GM12878 (cell line): ENCODE data around the gene SPATA2.

Experiments used
- BHLHE40 ChIP-seq, 2 experiments: fragments of 450-650 bp in 1 of 2; IDR thresholded peaks; 2 replicates each; pipeline ENCODE4 v1.6.1; 2011 to 2017; ENCODE audit warnings: low read depth in 2 of 2, borderline replicate concordance in 1 of 2, improper control_type of control experiment in 1 of 2, low read length in 1 of 2, mild to moderate bottlenecking in 1 of 2
- CBX3 ChIP-seq: fragments of 200-600 bp; sonication (generic); IDR thresholded peaks from 2 replicates; pipeline ENCODE4 v1.6.1; 2016; ENCODE audit warnings: low read depth, borderline replicate concordance
- CBX5 ChIP-seq: sonication (generic); IDR thresholded peaks from 2 replicates; pipeline ENCODE4 v1.6.1; 2016; ENCODE audit warnings: low read depth, moderate library complexity, mild to moderate bottlenecking, inconsistent platforms
- CEBPB ChIP-seq, 2 experiments: fragments of 150-350 bp in 1 of 2; IDR thresholded peaks; 2 replicates each; pipeline ENCODE4 v1.6.1; 2012 to 2014; ENCODE audit warnings: low read depth in 2 of 2, low read length in 2 of 2, borderline replicate concordance in 1 of 2, inconsistent platforms in 1 of 2
- CTCF ChIP-seq, 3 experiments: IDR thresholded peaks in 2 of 3; conservative IDR thresholded peaks in 1 of 3; 2 replicates each; pipeline ENCODE4 v1.5.1; 2011; ENCODE audit warnings: low read depth in 3 of 3, low read length in 3 of 3, mild to moderate bottlenecking in 3 of 3, control low read depth in 2 of 3, moderate library complexity in 2 of 3, inconsistent platforms in 1 of 3, mixed read lengths in 1 of 3; ENCODE audit not compliant: control insufficient read depth in 2 of 3, insufficient read depth in 1 of 3; ENCODE audit errors: extremely low read depth in 1 of 3
- LARP7 ChIP-seq: fragments of 450-650 bp; IDR thresholded peaks from 2 replicates; pipeline ENCODE4 v1.6.1; 2017; ENCODE audit warnings: mild to moderate bottlenecking
- NR2C2 ChIP-seq: IDR thresholded peaks from 2 replicates; pipeline ENCODE4 v1.6.1; 2011; ENCODE audit warnings: borderline replicate concordance, low read depth; ENCODE audit not compliant: control insufficient read depth, insufficient read length
- RFX5 ChIP-seq: IDR thresholded peaks from 2 replicates; pipeline ENCODE4 v1.6.1; 2011; ENCODE audit warnings: low read depth, low read length, improper control_type of control experiment
- SMC3 ChIP-seq: IDR thresholded peaks from 2 replicates; pipeline ENCODE4 v1.6.1; 2011; ENCODE audit warnings: low read length, improper control_type of control experiment, borderline replicate concordance
- TAF1 ChIP-seq: IDR thresholded peaks from 2 replicates; pipeline ENCODE4 v1.6.1; 2011; ENCODE audit warnings: mild to moderate bottlenecking, low read depth, low read length, borderline replicate concordance
- USF2 ChIP-seq: IDR thresholded peaks from 2 replicates; pipeline ENCODE4 v1.6.1; 2011; ENCODE audit warnings: low read depth, low read length, improper control_type of control experiment, borderline replicate concordance
- YY1 ChIP-seq: IDR thresholded peaks from 2 replicates; pipeline ENCODE4 v1.6.1; 2011; ENCODE audit warnings: low read depth, mild to moderate bottlenecking, low read length
- ZNF274 ChIP-seq: IDR thresholded peaks from one replicate; pipeline ENCODE4 v1.8.0; 2011; ENCODE audit not compliant: insufficient read length, insufficient read depth
- TF ChIP-seq, protein P1 (sequence below): IDR thresholded peaks from 2 replicates; pipeline ENCODE4 v1.6.1; 2012; ENCODE audit warnings: low read depth, low read length, improper control_type of control experiment

GRCh38 chr20:49878977-49879376, 36.4 kb downstream of the SPATA2 start:
- TF ChIP-seq CBX3 = no peak
- TF ChIP-seq, protein P1, sequence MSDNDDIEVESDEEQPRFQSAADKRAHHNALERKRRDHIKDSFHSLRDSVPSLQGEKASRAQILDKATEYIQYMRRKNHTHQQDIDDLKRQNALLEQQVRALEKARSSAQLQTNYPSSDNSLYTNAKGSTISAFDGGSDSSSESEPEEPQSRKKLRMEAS = no peak
- TF ChIP-seq CTCF (IDR thresholded peaks at IDR 0.05 in 2 of 3, conservative IDR thresholded peaks at IDR 0.05 in 1 of 3; ENCODE audit: control insufficient read depth in 2 of 3, extremely low read depth in 1 of 3, insufficient read depth in 1 of 3, low read depth in 3 of 3, low read length in 3 of 3) = no peak
- no peak for TF ChIP-seq CEBPB (IDR thresholded peaks at IDR 0.05; ENCODE audit: borderline replicate concordance in 1 of 2, low read depth in 2 of 2, low read length in 2 of 2)
- TF ChIP-seq LARP7 = no peak
- no peak for TF ChIP-seq ZNF274
- TF ChIP-seq CBX5 = no peak
- no peak for TF ChIP-seq TAF1
- TF ChIP-seq SMC3 = no peak
- no peak for TF ChIP-seq USF2
- TF ChIP-seq RFX5 = no peak
- TF ChIP-seq YY1 = no peak
- no peak for TF ChIP-seq NR2C2
- no peak for TF ChIP-seq BHLHE40 (IDR thresholded peaks at IDR 0.05; ENCODE audit: borderline replicate concordance in 1 of 2, low read depth in 2 of 2, low read length in 1 of 2)
